ENCODE results near the gene COX14. TPM values are rescaled to one million over a fixed set of nuclear protein-coding genes. Genes with fewer than 3 reads are reported as not detected.

The COX14 gene
- total RNA-seq, 1 experiment from 2014 or later, result 41.0 TPM

- ATAC-seq (no peak), DNase-seq (ENCODE audit: low read depth, low spot score) (no peak)
- peak overlapping the region; percentile 21 for H3K27ac ChIP-seq (ENCODE audit: low read depth, low read length)
Observed at GRCh38 chr12:50110127-50110761, 1.8 kb upstream of the COX14 start.

More at GRCh38 chr12:50110127-50110761, 1.8 kb upstream of the COX14 start:
- Histone ChIP-seq H4K20me1 (ENCODE audit: insufficient read depth) (no peaks in the 10 kb centered on the region), H3K79me2 (ENCODE audit: insufficient read depth, low read length) (peaks cover 24% of the 10 kb centered on the region), H3K9me3 (ENCODE audit: control insufficient read depth in 1 of 2, insufficient read depth in 1 of 2, low read depth in 1 of 2, low read length in 2 of 2) (no peaks in the 10 kb centered on the region), H3K27me3 (ENCODE audit: insufficient read depth, low read length) (no peaks in the 10 kb centered on the region), H3K4me2 (ENCODE audit: low read length) (peak overlapping the region; percentile 64), H3K4me1 (ENCODE audit: control insufficient read depth in 1 of 2, insufficient read depth in 2 of 2, low read length in 2 of 2) (peaks cover 20 to 22% of the 10 kb centered on the region in 2 experiments), H3K4me3 (replicated peaks in 1 of 2; ENCODE audit: low read depth in 1 of 2, low read length in 2 of 2) (0 out of 4 replicates have a peak overlapping the region, but pooled peaks of 1 of the 2 experiments have one; percentile 36), H3K9ac (ENCODE audit: low read length) (peak overlapping the region; percentile 33), H3K36me3 (ENCODE audit: control insufficient read depth in 1 of 2, insufficient read depth in 2 of 2, low read length in 2 of 2) (no peaks in the 10 kb centered on the region), H2AFZ (ENCODE audit: low read depth, low read length, poor library complexity, severe bottlenecking) (no peak overlapping the region), H3K9me2 (ENCODE audit: insufficient read depth) (no peaks in the 10 kb centered on the region)
- ChIA-PET RAD21 (ENCODE audit: low non-redundant PET in 1 of 2, low total read pairs in 2 of 2, uncharacterized antibody in 2 of 2, unreplicated experiment in 2 of 2) (no interaction called here), CTCF (interaction anchor here (0.8 to 3.8 kb wide), 16 partner anchors 9 to 625 kb away, joined by 3 to 33 read pairs (median 6); partner anchors contain the start of genes CERS5 and SMARCD1), POLR2A (interaction anchor here (2.8 kb wide), 1 partner anchor 26 kb away, joined by 20 read pairs; the partner anchor contains the start of gene SMARCD1)
- TF ChIP-seq EZH2 (IDR thresholded peaks at IDR 0.05) (no peak), REST (IDR thresholded peaks at IDR 0.05; ENCODE audit: low read depth) (no peak), POLR2A (IDR thresholded peaks at IDR 0.05; ENCODE audit: borderline replicate concordance, extremely low read depth, insufficient read depth, insufficient read length) (no peak), TCF7L2 (IDR thresholded peaks at IDR 0.05; ENCODE audit: borderline replicate concordance, extremely low read depth, insufficient read depth, insufficient read length) (no peak), ZNF274 (IDR thresholded peaks at IDR 0.05; ENCODE audit: low read depth, low read length) (no peak), EZH2phosphoT487 (IDR thresholded peaks at IDR 0.05; ENCODE audit: borderline replicate concordance) (no peak), JUND (IDR thresholded peaks at IDR 0.05) (no peak), CEBPB (IDR thresholded peaks at IDR 0.05; ENCODE audit: low read depth) (no peak)
- intact Hi-C loops (cut with micrococcal nuclease), result loop anchor here (2.0 to 5.0 kb wide), 2 partner anchors 57 to 202 kb away; partner anchors contain the start of gene CERS5
- BruUV-seq (replicated peaks), result no TSS peak

Data from HCT116 (cell line).